HG03342 (cell line): ENCODE results near the gene DNM1.

Experiments used
- ATAC-seq: cut with Tn5 transposase; IDR thresholded peaks from one replicate; pipeline ENCODE4 v1.9.1; 2021; ENCODE audit warnings: mild to moderate bottlenecking, moderate library complexity; ENCODE audit not compliant: unreplicated experiment

DNM1 gene

GRCh38 chr9:128204858-128205257 lies 1.7 kb downstream of the DNM1 start:
- ATAC-seq: no peak

GRCh38 chr9:128205296-128205944 lies 2.2 kb downstream of the DNM1 start:
- ATAC-seq: no peak

GRCh38 chr9:128206484-128206883 lies 3.3 kb downstream of the DNM1 start:
- no peak for ATAC-seq

GRCh38 chr9:128206916-128207910 lies 4.0 kb downstream of the DNM1 start:
- ATAC-seq: no peak

- ATAC-seq: no peak
These were observed 5.2 kb downstream of the DNM1 start for GRCh38 chr9:128208386-128208785.

GRCh38 chr9:128208946-128209669 lies 5.9 kb downstream of the DNM1 start:
- no peak for ATAC-seq

- no peak for ATAC-seq
These were observed 8.2 kb downstream of the DNM1 start for GRCh38 chr9:128211186-128211980.

- no peak for ATAC-seq
These were observed 8.8 kb downstream of the DNM1 start for GRCh38 chr9:128211981-128212281.

- no peak for ATAC-seq
These were observed 10.7 kb downstream of the DNM1 start for GRCh38 chr9:128213746-128214497.

- ATAC-seq: no peak
These were observed 11.7 kb downstream of the DNM1 start for GRCh38 chr9:128214571-128215490.

GRCh38 chr9:128215491-128216409 lies 12.6 kb downstream of the DNM1 start:
- ATAC-seq: no peak

GRCh38 chr9:128216781-128217553 lies 13.8 kb downstream of the DNM1 start:
- ATAC-seq: no peak

GRCh38 chr9:128218172-128218517 lies 15.0 kb downstream of the DNM1 start:
- ATAC-seq: no peak

GRCh38 chr9:128218518-128219389 lies 15.6 kb downstream of the DNM1 start:
- peak; percentile 91 for ATAC-seq

- no peak for ATAC-seq
These were observed 16.7 kb downstream of the DNM1 start for GRCh38 chr9:128219831-128220230.

GRCh38 chr9:128222026-128222425 lies 18.8 kb downstream of the DNM1 start:
- no peak for ATAC-seq
